ENCODE measurements around the gene S100A3.

- no peak for TF ChIP-seq CTCF (IDR thresholded peaks at IDR 0.05)
- no peak for TF ChIP-seq POLR2A (IDR thresholded peaks at IDR 0.05)
These were observed 23.9 kb downstream of the S100A3 start for GRCh38 chr1:153525088-153525728.
